ENCODE results near the gene MAGI2.

DNA sequence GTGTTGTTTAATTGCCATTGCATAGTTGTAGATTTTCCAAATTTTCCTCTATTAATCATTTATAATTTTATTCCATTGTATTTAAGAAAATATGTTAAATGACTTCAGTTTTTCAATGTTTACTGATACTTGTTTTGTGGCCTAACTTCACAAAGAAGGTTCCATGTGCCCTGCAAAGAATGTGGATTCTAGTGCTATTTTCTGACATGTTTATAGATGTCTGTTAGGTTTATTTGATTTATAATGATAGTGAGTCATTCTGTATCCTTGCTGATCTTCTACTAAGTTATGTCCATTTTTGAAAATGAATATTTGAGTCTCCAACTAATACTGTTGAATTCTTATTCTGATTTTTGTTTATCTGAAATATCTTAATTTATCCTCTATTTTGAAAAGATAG is 369.0 kb downstream of the MAGI2 start:
- no peak for TF ChIP-seq EP300 (IDR thresholded peaks at IDR 0.05)
- TF ChIP-seq, protein P1, sequence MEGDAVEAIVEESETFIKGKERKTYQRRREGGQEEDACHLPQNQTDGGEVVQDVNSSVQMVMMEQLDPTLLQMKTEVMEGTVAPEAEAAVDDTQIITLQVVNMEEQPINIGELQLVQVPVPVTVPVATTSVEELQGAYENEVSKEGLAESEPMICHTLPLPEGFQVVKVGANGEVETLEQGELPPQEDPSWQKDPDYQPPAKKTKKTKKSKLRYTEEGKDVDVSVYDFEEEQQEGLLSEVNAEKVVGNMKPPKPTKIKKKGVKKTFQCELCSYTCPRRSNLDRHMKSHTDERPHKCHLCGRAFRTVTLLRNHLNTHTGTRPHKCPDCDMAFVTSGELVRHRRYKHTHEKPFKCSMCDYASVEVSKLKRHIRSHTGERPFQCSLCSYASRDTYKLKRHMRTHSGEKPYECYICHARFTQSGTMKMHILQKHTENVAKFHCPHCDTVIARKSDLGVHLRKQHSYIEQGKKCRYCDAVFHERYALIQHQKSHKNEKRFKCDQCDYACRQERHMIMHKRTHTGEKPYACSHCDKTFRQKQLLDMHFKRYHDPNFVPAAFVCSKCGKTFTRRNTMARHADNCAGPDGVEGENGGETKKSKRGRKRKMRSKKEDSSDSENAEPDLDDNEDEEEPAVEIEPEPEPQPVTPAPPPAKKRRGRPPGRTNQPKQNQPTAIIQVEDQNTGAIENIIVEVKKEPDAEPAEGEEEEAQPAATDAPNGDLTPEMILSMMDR (IDR thresholded peaks at IDR 0.05): no peak

Data from suprapubic skin (tissue), 3 donors.